Muscle of leg (tissue), 11 donors: ENCODE data around the gene JAG2. TPM values are rescaled to one million over a fixed set of nuclear protein-coding genes. Genes with fewer than 3 reads are reported as not detected.

Experiments
- DNase-seq: peaks from one replicate; pipeline ENCODE4 v3.0.0; 2013
- H3K27ac ChIP-seq: one replicate; pipeline ENCODE4 v1.5.1; 2013; ENCODE audit warnings: mild to moderate bottlenecking, low read length, control low read depth
- H3K27me3 ChIP-seq: one replicate; pipeline ENCODE4 v1.6.1; 2013; ENCODE audit warnings: low read length; ENCODE audit not compliant: control insufficient read depth, insufficient read depth
- H3K36me3 ChIP-seq: one replicate; pipeline ENCODE4 v1.6.1; 2013; ENCODE audit warnings: low read length; ENCODE audit not compliant: control insufficient read depth, insufficient read depth
- H3K4me1 ChIP-seq: one replicate; pipeline ENCODE4 v1.6.1; 2013; ENCODE audit warnings: low read length; ENCODE audit not compliant: control insufficient read depth, insufficient read depth
- H3K4me3 ChIP-seq: one replicate; pipeline ENCODE4 v1.5.1; 2013; ENCODE audit warnings: low read length, control low read depth
- H3K9me3 ChIP-seq: replicated peaks from 2 replicates; pipeline ENCODE4 v1.6.1; 2013; ENCODE audit warnings: low read depth, low read length; ENCODE audit not compliant: control insufficient read depth
- WGBS: methylation state at CpG from one replicate; pipeline ENCODE4 v1.1.5; 2013; ENCODE audit warnings: missing lambda C conversion rate; ENCODE audit not compliant: insufficient coverage; 5-methylcytosine and 5-hydroxymethylcytosine counted together
- polyA plus RNA-seq, 8 donors: library from polyadenylated mRNA; unstranded; fragments of 120-200 nt; gene quantifications; one replicate each; pipeline versions ENCODE4 v1.2.1 to v1.2.3, GENCODE V29; 2013; ENCODE audit warnings: inconsistent platforms in 1 of 8, low replicate concordance in 1 of 8; ENCODE audit not compliant: insufficient read length in 8 of 8, insufficient read depth in 1 of 8
- total RNA-seq: library from RNA; stranded (reverse); fragments of 120-200 nt; gene quantifications from one replicate; pipeline ENCODE4 v1.2.4, GENCODE V29; 2013

Gene JAG2
- total and polyA plus RNA-seq, 9 donors = 23.8 to 53.7 (median 44.4) TPM

DNA sequence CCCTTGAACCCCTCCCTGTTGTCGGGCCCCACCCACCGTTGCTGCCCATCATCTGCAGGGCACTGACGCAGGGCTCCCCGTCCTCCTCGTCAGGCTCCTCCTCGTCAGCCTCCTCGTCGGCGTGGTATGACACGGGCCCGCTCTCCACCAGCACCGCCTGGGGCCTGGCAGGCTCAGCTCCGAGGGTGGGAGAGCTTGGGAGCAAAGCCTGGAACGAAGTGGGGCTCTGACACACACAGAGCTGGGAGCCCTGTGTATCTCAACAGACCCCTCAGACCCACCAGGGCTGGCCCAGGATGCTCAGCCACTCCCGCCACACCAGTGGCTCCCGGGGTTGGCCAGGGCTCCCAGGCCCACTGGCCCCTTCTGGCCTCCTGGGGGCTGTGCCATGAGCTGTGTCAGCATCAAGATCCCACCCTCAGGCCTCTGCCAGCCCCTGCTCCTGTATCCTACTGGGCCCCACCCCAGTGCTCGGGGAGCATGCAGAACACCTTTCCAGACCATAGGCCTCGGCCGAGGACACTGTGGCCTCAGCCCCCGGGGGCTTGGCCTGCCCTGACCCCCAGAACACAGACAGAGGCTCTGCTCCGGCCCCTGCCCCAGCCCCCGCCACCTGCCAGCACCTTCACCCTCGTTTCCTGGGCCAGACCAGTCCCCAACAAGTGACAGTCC lies 42.6 kb upstream of the JAG2 start:
- Histone ChIP-seq H3K27me3 (no peaks in the 10 kb centered on the region), H3K9me3 (no peaks in the 10 kb centered on the region), H3K4me1 (peaks cover 46% of the 10 kb centered on the region), H3K36me3 (peaks cover 32% of the 10 kb centered on the region), H3K4me3 (no peak overlapping the region), H3K27ac (no peak overlapping the region)
- no peak for DNase-seq
- 88% methylated on average over 21 of the region's 23 CpGs for WGBS

DNA sequence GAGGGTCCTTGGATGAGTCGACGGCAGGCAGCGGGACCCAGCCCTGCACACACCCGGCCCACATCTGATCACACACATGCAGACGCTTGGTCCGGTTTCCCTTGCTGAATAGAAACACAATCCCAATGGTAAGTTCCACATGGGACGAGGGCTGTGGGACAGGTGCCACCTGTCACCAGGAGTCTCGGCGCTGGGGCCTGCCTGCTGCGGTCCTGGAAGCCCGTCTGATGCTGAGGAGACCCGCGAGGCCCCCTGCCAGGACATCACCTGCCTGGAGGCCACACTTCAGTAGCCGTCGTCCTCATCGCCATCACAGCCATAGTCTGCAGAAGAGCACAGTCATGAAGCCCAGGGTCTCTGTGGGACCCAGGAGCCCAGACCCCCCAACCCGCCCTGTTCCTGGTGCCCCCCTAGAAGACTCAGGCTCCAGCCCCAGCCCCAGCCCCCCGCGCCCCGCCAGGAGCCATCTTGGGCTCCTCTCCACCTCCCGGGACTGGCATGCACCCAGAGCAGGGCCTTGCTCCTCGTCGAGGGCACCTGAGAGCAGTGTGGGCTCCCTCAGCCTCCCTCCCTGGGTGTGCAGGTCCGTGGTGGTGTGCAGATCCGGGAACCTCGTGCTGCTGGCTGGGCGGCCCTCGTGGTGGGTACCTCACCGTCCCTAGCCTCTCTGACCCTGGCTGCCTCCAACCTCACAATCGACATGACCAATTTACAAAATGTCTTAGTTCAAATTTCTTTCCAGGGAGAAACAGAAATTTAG lies 41.9 kb upstream of the JAG2 start:
- no peak overlapping the region for H3K27ac ChIP-seq
- no peaks in the 10 kb centered on the region for H3K27me3 ChIP-seq
- H3K9me3 ChIP-seq = no peaks in the 10 kb centered on the region
- peaks cover 30% of the 10 kb centered on the region for H3K36me3 ChIP-seq
- no peak for DNase-seq
- peaks cover 53% of the 10 kb centered on the region for H3K4me1 ChIP-seq
- H3K4me3 ChIP-seq = no peak overlapping the region
- 88% methylated on average over 26 of the region's 30 CpGs for WGBS

DNA sequence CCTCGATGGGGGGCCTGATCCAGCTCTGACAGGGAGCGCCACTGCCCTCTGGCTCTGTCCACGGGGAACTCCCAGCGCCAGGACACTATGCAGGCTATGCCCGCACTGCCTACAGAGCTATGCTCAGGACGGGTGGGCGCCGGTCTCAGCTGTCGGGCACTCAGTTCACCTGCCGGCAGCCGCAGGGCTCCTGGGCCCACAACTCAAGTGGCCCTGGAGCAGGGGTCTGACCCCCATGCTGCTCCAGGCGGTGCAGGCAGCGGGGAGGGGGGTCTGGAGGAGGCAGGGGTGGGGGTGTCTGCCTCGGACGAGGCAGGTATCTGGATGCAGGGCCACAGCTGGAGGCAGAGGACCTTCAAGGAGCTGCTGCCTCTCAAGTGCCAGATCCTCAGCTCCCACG lies 41.1 kb upstream of the JAG2 start:
- Histone ChIP-seq H3K27ac (no peak overlapping the region), H3K4me3 (no peak overlapping the region), H3K9me3 (no peaks in the 10 kb centered on the region), H3K4me1 (peaks cover 56% of the 10 kb centered on the region), H3K36me3 (peaks cover 30% of the 10 kb centered on the region), H3K27me3 (no peaks in the 10 kb centered on the region)
- no peak for DNase-seq
- WGBS = 89% methylated on average over 16 of the region's 16 CpGs

DNA sequence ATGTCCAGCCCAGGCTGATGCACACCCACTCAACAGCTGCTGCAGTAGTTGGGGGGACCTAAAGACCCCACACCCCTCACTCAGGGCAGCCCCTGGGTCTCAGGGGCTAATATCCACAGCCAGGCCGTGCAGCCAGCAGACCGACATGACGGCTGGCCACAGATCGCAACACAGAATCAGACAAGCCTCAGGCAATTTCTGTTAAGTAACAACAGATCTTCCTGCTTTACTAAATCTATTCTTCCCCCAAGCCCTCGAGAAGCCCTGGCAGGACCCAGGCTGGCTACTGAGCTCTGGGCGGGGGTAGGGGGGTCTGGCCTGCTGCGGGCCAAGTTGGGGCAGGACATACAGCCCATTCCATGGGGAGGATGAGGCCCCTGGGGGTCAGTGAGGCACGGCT lies 40.5 kb upstream of the JAG2 start:
- Histone ChIP-seq H3K27ac (no peak overlapping the region), H3K27me3 (no peaks in the 10 kb centered on the region), H3K36me3 (peaks cover 27% of the 10 kb centered on the region), H3K4me1 (peaks cover 56% of the 10 kb centered on the region), H3K4me3 (no peak overlapping the region), H3K9me3 (no peaks in the 10 kb centered on the region)
- no peak for DNase-seq
- WGBS = 67% methylated on average over 7 of the region's 8 CpGs

DNA sequence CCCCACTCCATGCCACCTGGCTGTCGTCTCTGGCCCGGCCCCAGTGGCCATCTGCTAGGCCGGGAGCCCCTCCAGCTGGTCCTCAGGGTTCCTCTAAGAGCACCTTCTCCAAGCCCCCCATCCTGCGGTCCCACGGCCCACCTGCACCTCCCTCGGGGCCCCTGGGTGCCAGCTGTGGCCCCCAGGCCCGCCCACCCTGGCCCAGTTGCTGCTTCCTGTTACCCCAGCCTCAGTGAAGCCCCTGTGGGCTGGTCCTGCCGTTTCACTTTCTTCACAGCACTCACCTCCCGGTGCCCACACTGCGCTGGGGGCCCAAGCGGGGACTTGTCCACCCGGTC lies 40.1 kb upstream of the JAG2 start:
- no peaks in the 10 kb centered on the region for H3K9me3 ChIP-seq
- H3K27ac ChIP-seq = no peak overlapping the region
- peaks cover 27% of the 10 kb centered on the region for H3K36me3 ChIP-seq
- 93% methylated on average over 6 of the region's 12 CpGs for WGBS
- H3K27me3 ChIP-seq = no peaks in the 10 kb centered on the region
- no peak for DNase-seq
- H3K4me1 ChIP-seq = peaks cover 52% of the 10 kb centered on the region
- H3K4me3 ChIP-seq = no peak overlapping the region

DNA sequence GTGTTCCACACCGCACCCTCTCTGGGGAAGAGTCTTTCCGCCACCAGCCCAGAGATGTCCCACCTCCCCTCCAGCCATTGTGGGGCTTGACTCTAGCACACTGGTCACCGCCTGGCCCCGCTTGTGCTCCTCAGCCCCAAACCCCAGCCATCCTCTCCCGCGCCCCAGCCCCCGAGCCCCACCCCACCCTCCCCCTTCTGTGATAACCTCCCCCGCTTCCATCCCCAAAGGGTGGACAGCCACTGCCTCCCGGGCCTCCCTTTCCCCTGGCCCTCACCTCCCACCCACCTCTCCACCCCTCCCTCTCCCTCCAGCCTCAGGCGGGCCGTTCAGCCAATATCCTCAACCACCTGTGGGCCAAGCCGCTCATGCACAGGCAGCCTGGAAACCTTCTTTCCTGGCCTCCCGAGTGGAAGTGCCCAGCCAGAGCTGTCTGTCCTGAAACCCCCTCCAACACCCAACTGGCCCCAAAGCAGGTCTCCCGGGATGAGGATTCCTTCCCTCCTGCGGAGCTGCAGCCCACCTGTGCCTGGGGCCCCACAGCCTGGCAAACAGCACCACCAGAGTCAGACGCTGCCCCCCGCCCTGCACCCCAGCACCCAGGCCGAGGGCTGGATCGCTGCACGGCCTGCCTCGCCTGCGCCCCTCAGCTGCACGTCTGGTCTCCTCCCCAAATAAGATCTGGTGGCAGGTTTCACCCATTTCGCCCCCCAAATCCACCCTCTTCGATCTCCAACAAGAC lies 39.6 kb upstream of the JAG2 start:
- no peak for DNase-seq
- Histone ChIP-seq H3K27me3 (no peaks in the 10 kb centered on the region), H3K4me1 (peaks cover 49% of the 10 kb centered on the region), H3K4me3 (no peak overlapping the region), H3K9me3 (no peaks in the 10 kb centered on the region), H3K27ac (no peak overlapping the region), H3K36me3 (peaks cover 27% of the 10 kb centered on the region)
- WGBS = 61% methylated on average over 19 of the region's 25 CpGs

DNA sequence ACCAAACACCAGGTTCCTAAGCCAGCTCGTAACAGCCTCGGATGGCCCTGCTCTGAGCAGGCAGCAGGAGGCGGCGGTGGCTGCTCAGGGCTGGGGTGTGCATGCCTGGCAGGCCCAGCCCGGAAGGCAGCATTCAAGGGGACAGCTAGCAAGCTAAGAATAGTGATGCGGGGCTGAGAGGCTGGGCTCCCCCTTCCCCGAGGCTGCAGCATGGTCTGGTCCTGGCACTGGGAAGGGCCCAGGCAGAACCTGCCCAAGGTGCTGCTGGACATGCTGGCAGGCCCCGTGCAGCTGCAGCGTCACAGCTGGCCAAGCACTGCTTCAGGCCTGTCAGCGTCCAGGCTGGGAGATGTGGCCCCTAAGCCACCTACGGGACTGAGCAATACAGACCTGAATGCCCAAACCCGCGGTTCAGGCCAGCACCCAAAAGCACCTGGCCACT lies 38.9 kb upstream of the JAG2 start:
- Histone ChIP-seq H3K36me3 (peaks cover 27% of the 10 kb centered on the region), H3K4me3 (no peak overlapping the region), H3K4me1 (peaks cover 48% of the 10 kb centered on the region), H3K9me3 (no peaks in the 10 kb centered on the region), H3K27ac (no peak overlapping the region), H3K27me3 (peaks cover 4% of the 10 kb centered on the region)
- 58% methylated on average over 11 of the region's 13 CpGs for WGBS
- no peak for DNase-seq

DNA sequence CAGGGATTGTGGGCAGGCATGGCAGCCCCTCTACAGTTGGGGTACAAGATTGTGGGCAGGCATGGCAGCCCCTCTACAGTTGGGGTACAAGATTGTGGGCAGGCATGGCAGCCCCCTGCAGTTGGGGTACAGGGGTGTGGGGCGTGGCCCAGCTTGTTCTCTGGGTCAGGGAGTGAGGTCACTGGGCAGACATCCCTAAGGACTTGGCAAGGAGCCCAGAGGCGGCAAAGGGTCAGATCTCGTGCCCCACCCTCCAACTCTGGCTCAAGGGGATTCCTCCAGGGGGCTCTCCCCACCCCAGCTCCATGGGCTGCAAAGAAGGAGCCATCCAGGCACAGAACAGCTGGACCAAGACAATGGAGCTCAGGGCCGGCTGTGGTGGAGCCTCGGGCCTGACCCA lies 38.3 kb upstream of the JAG2 start:
- peaks cover 9% of the 10 kb centered on the region for H3K27me3 ChIP-seq
- H3K36me3 ChIP-seq = peaks cover 24% of the 10 kb centered on the region
- H3K4me3 ChIP-seq = no peak overlapping the region
- no peak for DNase-seq
- peaks cover 48% of the 10 kb centered on the region for H3K4me1 ChIP-seq
- H3K9me3 ChIP-seq = no peaks in the 10 kb centered on the region
- no peak overlapping the region for H3K27ac ChIP-seq
- no CpG with 5 or more reads among the region's 5 CpGs for WGBS

DNA sequence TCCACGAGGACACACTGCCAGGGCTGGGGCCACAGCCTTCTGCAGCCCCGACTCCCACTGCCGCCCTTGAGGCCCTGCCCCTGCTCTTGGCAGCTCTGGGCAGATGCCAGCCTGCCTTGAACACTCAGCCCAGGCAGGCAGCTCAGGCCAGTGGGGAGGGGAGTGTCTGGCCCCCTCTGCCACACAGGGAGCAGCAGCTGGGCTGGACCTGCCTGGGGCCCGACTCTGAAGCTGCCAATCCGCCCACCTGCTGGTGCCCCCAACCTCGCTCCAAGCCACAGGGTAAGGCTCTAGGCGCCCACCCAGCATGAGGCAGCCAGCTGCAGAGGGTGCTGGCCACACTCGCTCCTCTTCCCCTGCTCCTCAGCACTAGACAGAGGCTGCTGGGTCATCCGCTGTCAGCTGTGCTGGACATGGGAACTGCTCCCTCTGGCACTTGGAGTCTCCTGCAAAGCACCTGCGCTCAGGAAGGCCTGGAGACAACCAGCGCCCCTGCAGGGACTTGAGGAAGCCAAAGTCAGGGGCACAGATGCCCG lies 37.2 kb upstream of the JAG2 start:
- H3K9me3 ChIP-seq = no peaks in the 10 kb centered on the region
- H3K36me3 ChIP-seq = peaks cover 15% of the 10 kb centered on the region
- peaks cover 20% of the 10 kb centered on the region for H3K27me3 ChIP-seq
- H3K27ac ChIP-seq = no peak overlapping the region
- no peak overlapping the region for H3K4me3 ChIP-seq
- peaks cover 54% of the 10 kb centered on the region for H3K4me1 ChIP-seq
- DNase-seq = peak; percentile 65
- 53% methylated on average over 10 of the region's 12 CpGs for WGBS
